SK-N-MC (cell line): ENCODE results near the gene CSNK2B.
"Not testable (repeated sequence)": the region's sequence is repeated elsewhere in the genome, so short reads cannot be mapped to it uniquely, and the experiment has no call there.

ENCODE experiments used
- DNase-seq: peaks from one replicate; pipeline ENCODE4 v3.0.0-alpha.2; 2011; ENCODE audit warnings: low read depth, low spot score
- H3K27ac ChIP-seq: fragments of 200-600 bp; sonication (generic); 2 replicates; pipeline ENCODE4 v1.5.1; 2016; ENCODE audit warnings: mixed run types
- H3K36me3 ChIP-seq: fragments of 200-600 bp; sonication (generic); 2 replicates; pipeline ENCODE4 v1.6.1; 2017; ENCODE audit warnings: antibody characterized with exemption, low read length, mixed read lengths; ENCODE audit not compliant: insufficient read depth
- H3K4me3 ChIP-seq: fragments of 200-600 bp; sonication (generic); 2 replicates; pipeline ENCODE4 v1.5.1; 2016
- H3K9ac ChIP-seq: fragments of 200-600 bp; sonication (generic); 2 replicates; pipeline ENCODE4 v1.8.0; 2017; ENCODE audit warnings: mixed run types, mixed read lengths; ENCODE audit not compliant: insufficient read length
- H3K9me3 ChIP-seq: fragments of 200-600 bp; sonication (generic); 2 replicates; pipeline ENCODE4 v1.6.1; 2017; ENCODE audit warnings: low read depth, mild to moderate bottlenecking, antibody characterized with exemption, low read length, moderate library complexity, mixed read lengths
- EZH2 ChIP-seq: fragments of 200-600 bp; sonication (generic); IDR thresholded peaks from one replicate; pipeline ENCODE4 v1.6.1; 2017; ENCODE audit warnings: antibody characterized with exemption
- FOXP2 ChIP-seq: optimal IDR thresholded peaks from 2 replicates; pipeline ENCODE3; 2011; ENCODE audit warnings: mild to moderate bottlenecking, moderate library complexity; ENCODE audit not compliant: insufficient read depth; ENCODE audit errors: extremely low read length, control extremely low read depth
- POLR2AphosphoS5 ChIP-seq: IDR thresholded peaks from 2 replicates; pipeline ENCODE4 v1.6.1; 2012; ENCODE audit warnings: mild to moderate bottlenecking, low read depth, low read length, borderline replicate concordance

The CSNK2B gene

DNA sequence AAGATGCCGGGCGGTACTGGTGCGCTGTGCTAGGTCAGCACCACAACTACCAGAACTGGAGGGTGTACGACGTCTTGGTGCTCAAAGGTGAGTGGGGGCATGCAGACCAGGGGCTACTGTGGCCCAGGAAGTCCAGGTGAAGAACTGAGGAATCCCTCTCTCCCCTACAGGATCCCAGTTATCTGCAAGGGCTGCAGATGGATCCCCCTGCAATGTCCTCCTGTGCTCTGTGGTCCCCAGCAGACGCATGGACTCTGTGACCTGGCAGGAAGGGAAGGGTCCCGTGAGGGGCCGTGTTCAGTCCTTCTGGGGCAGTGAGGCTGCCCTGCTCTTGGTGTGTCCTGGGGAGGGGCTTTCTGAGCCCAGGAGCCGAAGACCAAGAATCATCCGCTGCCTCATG lies 41.8 kb downstream of the CSNK2B start:
- TF ChIP-seq POLR2AphosphoS5 (no peak), EZH2 (no peak), FOXP2 (no peak)

DNA sequence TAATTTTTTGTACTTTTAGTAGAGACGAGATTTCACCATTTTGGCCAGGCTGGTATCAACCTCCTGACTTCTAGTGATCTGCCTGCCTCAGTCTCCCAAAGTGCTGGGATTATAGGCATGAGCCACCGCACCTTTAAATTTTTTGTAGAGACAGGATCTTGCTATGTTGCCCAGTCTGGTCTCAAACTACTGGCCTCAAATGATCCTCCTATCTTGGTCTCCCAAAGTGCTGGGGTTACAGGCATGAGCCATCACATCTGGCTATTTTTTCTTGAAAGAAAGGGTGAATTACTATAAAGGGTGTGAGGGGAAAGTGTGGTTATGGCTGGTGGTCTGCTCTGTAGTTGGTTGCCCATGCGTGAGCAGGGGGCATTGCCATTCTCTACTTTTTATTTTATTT lies 42.3 kb downstream of the CSNK2B start:
- H3K36me3 ChIP-seq, result no peaks in the 10 kb centered on the region
- H3K27ac ChIP-seq, result no peak overlapping the region
- no peaks in the 10 kb centered on the region for H3K9me3 ChIP-seq
- H3K9ac ChIP-seq, result no peak overlapping the region
- DNase-seq, result no peak
- H3K4me3 ChIP-seq, result no peak overlapping the region
- TF ChIP-seq FOXP2 (no peak), POLR2AphosphoS5 (no peak), EZH2 (no peak)

More for the DNA sequence above, 41.8 kb downstream of the CSNK2B start:
- H3K9me3 ChIP-seq, result no peaks in the 10 kb centered on the region
- H3K36me3 ChIP-seq, result no peaks in the 10 kb centered on the region
- no peak overlapping the region for H3K27ac ChIP-seq
- no peak for DNase-seq
- no peak overlapping the region for H3K4me3 ChIP-seq
- no peak overlapping the region for H3K9ac ChIP-seq

DNA sequence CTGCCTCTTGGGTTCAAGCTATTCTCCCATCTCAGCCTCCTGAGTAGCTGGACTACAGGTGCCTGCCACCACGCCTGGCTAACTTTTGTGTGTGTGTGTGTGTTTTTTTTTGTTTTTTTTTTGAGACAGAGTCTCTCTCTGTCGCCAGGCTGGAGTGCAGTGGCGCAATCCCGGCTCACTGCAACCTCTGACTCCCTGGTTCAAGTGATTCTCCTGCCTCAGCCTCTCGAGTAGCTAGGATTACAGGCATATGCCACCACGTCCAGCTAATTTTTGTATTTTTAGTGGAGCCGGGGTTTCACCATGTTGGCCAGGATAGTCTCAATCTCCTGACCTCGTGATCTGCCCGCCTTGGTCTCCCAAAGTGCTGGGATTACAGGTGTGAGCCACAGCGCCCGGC lies 43.3 kb downstream of the CSNK2B start:
- DNase-seq, result not testable (repeated sequence)

GRCh38 chr6:31710523-31711219 lies 44.8 kb downstream of the CSNK2B start:
- H3K4me3 ChIP-seq, result no peak overlapping the region
- H3K36me3 ChIP-seq, result no peaks in the 10 kb centered on the region
- no peak overlapping the region for H3K9ac ChIP-seq
- no peak overlapping the region for H3K27ac ChIP-seq
- no peaks in the 10 kb centered on the region for H3K9me3 ChIP-seq
- no peak for DNase-seq
- TF ChIP-seq FOXP2 (no peak), EZH2 (no peak), POLR2AphosphoS5 (no peak)

More for the DNA sequence above, 43.3 kb downstream of the CSNK2B start:
- not testable (repeated sequence) for H3K36me3 ChIP-seq, H3K27ac ChIP-seq, H3K4me3 ChIP-seq, H3K9me3 ChIP-seq, H3K9ac ChIP-seq

DNA sequence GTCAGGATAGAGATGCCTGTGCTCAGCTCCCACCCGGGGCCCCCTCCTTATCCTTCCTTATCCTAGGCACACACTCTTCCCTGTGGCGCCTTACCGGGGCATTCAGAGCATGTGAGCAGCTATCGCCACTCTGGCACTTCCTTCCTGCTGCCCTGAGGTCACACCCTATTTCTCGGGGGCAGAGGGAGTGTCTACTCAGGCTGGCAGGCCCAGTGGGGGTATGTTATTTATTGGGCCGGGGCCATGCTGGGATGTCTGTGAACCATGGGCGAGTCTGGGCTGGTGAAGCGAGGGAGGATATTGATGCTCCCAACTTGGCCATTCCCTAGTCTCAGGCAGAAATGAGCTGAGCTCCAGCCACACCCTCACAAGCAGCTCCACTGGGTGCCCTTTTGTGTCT lies 45.4 kb downstream of the CSNK2B start:
- H3K36me3 ChIP-seq, result no peaks in the 10 kb centered on the region
- no peak overlapping the region for H3K27ac ChIP-seq
- no peak overlapping the region for H3K4me3 ChIP-seq
- H3K9ac ChIP-seq, result no peak overlapping the region
- DNase-seq, result no peak
- no peak for TF ChIP-seq EZH2
- TF ChIP-seq POLR2AphosphoS5, result no peak
- TF ChIP-seq FOXP2, result no peak
- H3K9me3 ChIP-seq, result no peaks in the 10 kb centered on the region

DNA sequence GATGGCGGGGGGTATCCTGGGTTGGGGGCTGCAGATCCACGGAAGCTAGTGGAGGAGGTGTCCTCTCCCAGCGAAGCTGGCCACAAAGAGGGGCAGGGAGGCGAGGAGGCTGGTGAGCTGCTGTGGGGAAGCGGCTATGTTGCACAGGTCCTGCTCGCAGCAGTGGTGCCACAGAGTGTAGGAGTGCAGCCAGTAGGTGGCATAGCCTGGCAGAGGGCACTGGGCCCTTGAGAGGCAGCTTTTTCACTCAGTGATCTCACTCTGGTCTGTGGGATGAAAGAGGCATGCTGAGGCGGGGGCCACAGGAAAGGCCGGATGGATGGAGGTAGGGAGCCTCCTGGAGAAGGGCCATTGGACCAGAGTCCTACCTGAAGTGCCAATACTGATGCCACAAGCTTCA lies 46.4 kb downstream of the CSNK2B start:
- no peak overlapping the region for H3K27ac ChIP-seq
- H3K9me3 ChIP-seq, result no peaks in the 10 kb centered on the region
- no peak for TF ChIP-seq FOXP2
- TF ChIP-seq EZH2, result no peak
- no peak for TF ChIP-seq POLR2AphosphoS5
- no peaks in the 10 kb centered on the region for H3K36me3 ChIP-seq
- no peak for DNase-seq
- no peak overlapping the region for H3K9ac ChIP-seq
- no peak overlapping the region for H3K4me3 ChIP-seq

DNA sequence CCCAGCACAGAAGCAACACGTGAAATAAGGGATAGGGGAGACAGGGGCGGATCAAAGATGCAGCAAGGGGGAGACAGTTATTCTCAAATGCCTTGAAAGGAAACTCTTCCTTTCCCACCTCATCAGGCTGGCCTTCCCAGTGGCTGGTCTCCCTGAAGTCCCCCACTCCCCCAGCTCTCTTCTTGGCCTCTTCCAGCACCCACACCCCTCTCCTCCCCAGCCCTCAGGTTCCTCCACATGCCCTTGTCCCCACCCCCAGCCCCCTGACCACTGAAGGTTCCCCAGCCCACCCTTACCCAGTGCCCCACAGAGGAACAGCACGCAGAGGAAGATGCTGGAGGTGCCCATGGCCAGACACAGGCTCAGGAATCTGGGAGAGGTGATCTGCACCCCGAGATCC lies 47.6 kb downstream of the CSNK2B start:
- Histone ChIP-seq H3K36me3 (no peaks in the 10 kb centered on the region), H3K9ac (peak overlapping the region; percentile 71), H3K27ac (peak overlapping the region; percentile 86), H3K4me3 (peak overlapping the region; percentile 37), H3K9me3 (no peaks in the 10 kb centered on the region)
- no peak for TF ChIP-seq POLR2AphosphoS5
- TF ChIP-seq EZH2, result no peak
- TF ChIP-seq FOXP2, result no peak
- DNase-seq, result no peak

DNA sequence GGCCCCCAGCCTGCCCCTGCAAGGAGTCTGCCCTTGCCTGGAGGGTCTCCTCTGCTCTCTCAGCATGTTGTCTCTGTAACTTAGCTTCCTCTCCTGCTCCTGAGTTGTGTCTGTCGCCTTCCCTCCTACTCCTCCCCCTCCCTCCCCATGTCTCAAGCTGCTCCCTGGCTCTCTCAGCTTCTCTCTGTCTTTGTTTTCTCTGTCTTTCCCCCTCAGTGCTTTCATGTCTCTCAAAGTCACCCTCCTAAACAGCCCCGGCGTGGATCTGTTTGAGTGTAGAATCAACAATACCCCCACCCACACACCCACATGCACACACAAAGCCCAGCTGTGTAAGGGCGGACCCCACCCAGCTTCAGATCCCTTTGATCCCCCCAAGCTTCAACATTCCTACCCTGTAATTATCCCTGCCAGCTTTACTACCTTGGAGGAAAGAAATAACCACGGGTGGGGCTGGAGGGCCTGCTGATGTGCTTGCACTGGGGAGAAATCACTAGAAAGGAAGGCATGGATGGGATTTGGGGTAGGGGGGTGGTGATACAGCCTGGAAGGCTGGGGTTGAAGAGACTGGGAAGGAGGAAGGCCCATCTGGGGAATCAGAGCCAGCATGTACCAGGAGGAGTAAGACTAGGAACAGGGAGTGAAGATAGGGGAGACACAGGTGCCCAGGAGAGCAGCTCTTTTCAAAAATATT lies 48.3 kb downstream of the CSNK2B start:
- no peaks in the 10 kb centered on the region for H3K9me3 ChIP-seq
- peak overlapping the region; percentile 86 for H3K27ac ChIP-seq

GRCh38 chr6:31715022-31715958 lies 49.4 kb downstream of the CSNK2B start, which contains the start of gene LY6G6D:
Gene LY6G6D, plus strand, starts transcription at chr6:31715348. Its CDS starts 8 bp downstream, at chr6:31715356.
- peak within 1 kb of the TSS; percentile 71 for H3K9ac ChIP-seq
- DNase-seq, result no peak
- peak within 1 kb of the TSS; percentile 37 for H3K4me3 ChIP-seq
- peak within 1 kb of the TSS; percentile 86 for H3K27ac ChIP-seq
- TF ChIP-seq POLR2AphosphoS5 (no peak), EZH2 (no peak), FOXP2 (no peak)
- no peaks in the 10 kb centered on the region for H3K36me3 ChIP-seq
- no peaks in the 10 kb centered on the region for H3K9me3 ChIP-seq

More for the DNA sequence above, 48.3 kb downstream of the CSNK2B start:
- Histone ChIP-seq H3K36me3 (no peaks in the 10 kb centered on the region), H3K9ac (peak overlapping the region; percentile 71), H3K4me3 (peak overlapping the region; percentile 37)
- no peak for TF ChIP-seq EZH2
- no peak for TF ChIP-seq FOXP2
- TF ChIP-seq POLR2AphosphoS5, result no peak
- no peak for DNase-seq
